GM18526 (cell line): ENCODE data around the gene LOXL4.

ENCODE experiments used
- POLR2A ChIP-seq: IDR thresholded peaks from 3 replicates; pipeline ENCODE4 v1.6.1; 2011; ENCODE audit not compliant: insufficient read length; ENCODE audit errors: extremely low read depth

Gene LOXL4

GRCh38 chr10:98267894-98268693 is at the start of gene LOXL4:
Gene LOXL4, minus strand, starts transcription at chr10:98268194. Its CDS starts 5,175 bp downstream, at chr10:98263019.
- no peak for TF ChIP-seq POLR2A

GRCh38 chr10:98316661-98317060 is 48.7 kb upstream of the LOXL4 start:
- no peak for TF ChIP-seq POLR2A

- TF ChIP-seq POLR2A: no peak
These were observed 48.2 kb upstream of the LOXL4 start for GRCh38 chr10:98316170-98316569.

GRCh38 chr10:98314532-98315284 is 46.7 kb upstream of the LOXL4 start:
- no peak for TF ChIP-seq POLR2A

- no peak for TF ChIP-seq POLR2A
These were observed 45.6 kb upstream of the LOXL4 start for GRCh38 chr10:98313598-98313997.

GRCh38 chr10:98312822-98313221 is 44.8 kb upstream of the LOXL4 start:
- no peak for TF ChIP-seq POLR2A

GRCh38 chr10:98312349-98312748 is 44.4 kb upstream of the LOXL4 start:
- TF ChIP-seq POLR2A: no peak

GRCh38 chr10:98310701-98311100 is 42.7 kb upstream of the LOXL4 start:
- no peak for TF ChIP-seq POLR2A

- TF ChIP-seq POLR2A: no peak
These were observed 41.7 kb upstream of the LOXL4 start for GRCh38 chr10:98309366-98310355.

- no peak for TF ChIP-seq POLR2A
These were observed 40.8 kb upstream of the LOXL4 start for GRCh38 chr10:98308669-98309365.

- TF ChIP-seq POLR2A: no peak
These were observed 40.0 kb upstream of the LOXL4 start for GRCh38 chr10:98307916-98308541.

- no peak for TF ChIP-seq POLR2A
These were observed 38.5 kb upstream of the LOXL4 start for GRCh38 chr10:98306501-98306900.

GRCh38 chr10:98303569-98303968 is 35.6 kb upstream of the LOXL4 start:
- TF ChIP-seq POLR2A: no peak

GRCh38 chr10:98302741-98303365 is 34.9 kb upstream of the LOXL4 start:
- TF ChIP-seq POLR2A: no peak

GRCh38 chr10:98301664-98302319 is 33.8 kb upstream of the LOXL4 start:
- TF ChIP-seq POLR2A: no peak
